Testis (tissue), 3 donors: Measurements from ENCODE around the gene CLMN. TPM values are rescaled to one million over a fixed set of nuclear protein-coding genes. Genes with fewer than 3 reads are reported as not detected.

ENCODE experiments used
- DNase-seq: peaks from one replicate; pipeline ENCODE4 v3.0.0-alpha.2; 2019
- H3K27ac ChIP-seq, 2 donors: fragments of 200-600 bp; sonication (generic); one replicate each; pipeline ENCODE4 v1.5.1; 2019
- H3K27me3 ChIP-seq: fragments of 200-600 bp; sonication (generic); one replicate; pipeline ENCODE4 v1.5.1; 2019
- H3K36me3 ChIP-seq: fragments of 200-600 bp; sonication (generic); one replicate; pipeline ENCODE4 v1.5.1; 2017; ENCODE audit warnings: low read depth; ENCODE audit errors: missing control alignments
- H3K4me1 ChIP-seq: fragments of 200-600 bp; sonication (generic); one replicate; pipeline ENCODE4 v1.5.1; 2019
- H3K4me3 ChIP-seq, 2 donors: fragments of 200-600 bp; sonication (generic); one replicate each; pipeline ENCODE4 v1.5.1; 2017 to 2019
- H3K9me3 ChIP-seq: fragments of 200-600 bp; sonication (generic); one replicate; pipeline ENCODE4 v1.5.1; 2017
- POLR2A ChIP-seq: fragments of 450-650 bp; IDR thresholded peaks from one replicate; pipeline ENCODE4 v1.6.1; 2017; ENCODE audit warnings: antibody characterized with exemption, mild to moderate bottlenecking, moderate library complexity
- WGBS, 2 donors: methylation state at CpG; one replicate each; pipeline ENCODE4 v1.1.5; 2018; 5-methylcytosine and 5-hydroxymethylcytosine counted together
- intact Hi-C: fragments of 100-400 bp; cut with DNase I; formaldehyde crosslinking; loops from one replicate; pipeline ENCODE4 v1.15.1; 2023; ENCODE audit warnings: low total_unique reads
- polyA plus RNA-seq: library from polyadenylated mRNA; stranded (reverse); fragments of 350-450 nt; fragmentation: Illumina TruSeq; extraction: RNeasy Lipid Tissue Mini Kit (QIAGEN cat#74804); gene quantifications from one replicate; pipeline ENCODE4 v1.2.3, GENCODE V29; 2014; ENCODE audit warnings: low read depth, low replicate concordance; ENCODE audit not compliant: insufficient read depth
- total RNA-seq, 2 donors: library from RNA; depleted of rRNA; stranded (reverse); fragments of >200 nt; gene quantifications; one replicate each; pipeline ENCODE4 v1.2.3, GENCODE V29; 2016
- TF ChIP-seq, protein P1 (sequence below), 3 experiments: fragments of 450-650 bp in 2 of 3; fragments of 200-600 bp in 1 of 3; sonication (generic) in 1 of 3; IDR thresholded peaks; one replicate each; pipeline ENCODE4 v1.5.1; 2016 to 2019; ENCODE audit warnings: antibody characterized with exemption in 3 of 3, mild to moderate bottlenecking in 2 of 3, moderate library complexity in 1 of 3

The CLMN gene
- total and polyA plus RNA-seq, 3 donors from 2014 or later, result 35.9 to 134 (median 68.0) TPM

DNA sequence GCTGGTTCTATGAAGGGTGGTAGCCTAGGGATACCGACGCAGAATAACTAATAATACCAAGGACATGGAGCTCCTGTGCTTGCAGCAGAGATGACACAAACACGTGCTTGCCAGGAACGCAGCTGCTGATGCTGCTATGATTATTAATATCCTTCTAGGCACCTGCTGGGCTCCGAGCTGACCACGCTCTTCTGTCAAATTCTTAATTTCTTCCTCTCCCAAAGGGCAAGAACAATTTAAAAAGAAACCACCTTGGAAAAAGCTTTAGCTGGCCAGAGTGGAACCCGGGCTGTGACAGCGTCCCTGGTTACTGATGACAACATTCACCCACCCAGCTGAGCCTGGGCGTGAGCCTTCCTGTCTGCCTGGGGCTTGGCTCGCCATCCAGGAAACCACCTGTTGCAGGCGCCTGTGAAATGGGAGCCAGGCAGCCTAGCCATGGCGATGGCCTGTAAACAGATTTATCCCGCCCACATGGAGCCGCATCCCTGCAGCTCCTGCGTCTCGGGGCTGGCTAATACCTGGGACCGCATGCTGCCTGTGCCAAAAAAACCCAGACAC lies 28.8 kb downstream of the CLMN start:
- Histone ChIP-seq H3K4me1 (peaks cover 16% of the 10 kb centered on the region), H3K27ac (no peak overlapping the region), H3K9me3 (no peaks in the 10 kb centered on the region), H3K36me3 (no peaks in the 10 kb centered on the region), H3K27me3 (no peaks in the 10 kb centered on the region), H3K4me3 (no peak overlapping the region)
- WGBS, 2 donors, result 56% methylated on average over 17 of the region's 17 CpGs
- DNase-seq, result no peak
- TF ChIP-seq POLR2A, result no peak
- TF ChIP-seq, protein P1, sequence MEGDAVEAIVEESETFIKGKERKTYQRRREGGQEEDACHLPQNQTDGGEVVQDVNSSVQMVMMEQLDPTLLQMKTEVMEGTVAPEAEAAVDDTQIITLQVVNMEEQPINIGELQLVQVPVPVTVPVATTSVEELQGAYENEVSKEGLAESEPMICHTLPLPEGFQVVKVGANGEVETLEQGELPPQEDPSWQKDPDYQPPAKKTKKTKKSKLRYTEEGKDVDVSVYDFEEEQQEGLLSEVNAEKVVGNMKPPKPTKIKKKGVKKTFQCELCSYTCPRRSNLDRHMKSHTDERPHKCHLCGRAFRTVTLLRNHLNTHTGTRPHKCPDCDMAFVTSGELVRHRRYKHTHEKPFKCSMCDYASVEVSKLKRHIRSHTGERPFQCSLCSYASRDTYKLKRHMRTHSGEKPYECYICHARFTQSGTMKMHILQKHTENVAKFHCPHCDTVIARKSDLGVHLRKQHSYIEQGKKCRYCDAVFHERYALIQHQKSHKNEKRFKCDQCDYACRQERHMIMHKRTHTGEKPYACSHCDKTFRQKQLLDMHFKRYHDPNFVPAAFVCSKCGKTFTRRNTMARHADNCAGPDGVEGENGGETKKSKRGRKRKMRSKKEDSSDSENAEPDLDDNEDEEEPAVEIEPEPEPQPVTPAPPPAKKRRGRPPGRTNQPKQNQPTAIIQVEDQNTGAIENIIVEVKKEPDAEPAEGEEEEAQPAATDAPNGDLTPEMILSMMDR (IDR thresholded peaks at IDR 0.05), result no peak
- intact Hi-C loops, result no loop called here

DNA sequence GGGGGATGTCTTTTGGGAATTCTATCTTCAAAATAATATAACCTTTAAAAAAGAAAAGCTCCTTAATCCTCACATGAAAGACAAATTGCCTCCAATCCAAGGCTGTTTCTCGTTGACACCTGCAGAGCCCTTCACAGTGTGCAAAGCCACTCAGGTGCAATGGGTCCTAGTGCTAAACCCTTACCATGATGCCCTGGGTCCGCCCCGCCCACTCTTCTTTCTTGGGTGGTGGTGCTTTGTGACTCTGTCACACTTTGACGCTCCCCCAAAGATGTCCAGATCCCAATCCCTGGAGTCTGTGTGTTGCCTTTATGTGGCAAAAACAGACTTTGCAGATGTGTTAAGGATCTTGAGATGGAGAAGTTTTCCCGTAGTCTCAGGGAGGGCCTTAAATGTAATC lies 29.7 kb downstream of the CLMN start:
- no peak for DNase-seq
- no peak overlapping the region for H3K27ac ChIP-seq

DNA sequence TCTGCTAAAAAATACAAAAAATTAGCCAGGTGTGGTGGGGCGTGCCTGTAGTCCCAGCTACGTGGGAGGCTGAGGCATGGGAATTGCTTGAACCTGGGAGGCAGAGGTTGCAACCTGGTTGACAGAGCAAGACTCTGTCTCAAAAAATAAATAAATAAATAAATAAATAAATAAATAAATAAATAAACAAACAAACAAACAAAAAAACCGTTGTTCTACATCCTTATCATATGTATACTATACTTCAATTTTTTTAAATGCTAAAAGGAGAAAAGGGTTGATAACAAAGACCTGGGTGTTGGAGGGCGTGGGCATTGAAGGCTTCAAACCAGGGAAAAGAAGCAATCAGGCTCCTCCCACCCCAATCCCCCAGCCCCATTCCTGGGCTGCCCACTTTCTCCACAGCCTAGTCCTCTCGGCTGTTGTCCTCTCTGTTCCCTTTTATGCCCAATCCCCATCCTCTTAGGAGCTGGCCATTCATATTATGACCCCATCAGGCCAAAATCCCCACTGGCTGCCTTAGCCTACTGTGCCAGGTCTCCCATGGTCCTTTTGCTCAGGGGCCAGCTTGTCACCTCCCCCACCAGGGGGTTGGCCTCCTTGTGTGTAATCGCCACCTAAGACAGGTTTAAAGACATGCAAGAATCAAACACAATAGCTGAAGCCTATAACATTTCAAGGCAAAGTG lies 30.2 kb downstream of the CLMN start:
- H3K4me3 ChIP-seq, result no peak overlapping the region
- DNase-seq, result no peak
- 93 to 96% methylated on average over 6 of the region's 6 CpGs for WGBS, 2 donors
- intact Hi-C loops, result no loop called here
- H3K4me1 ChIP-seq, result peaks cover 16% of the 10 kb centered on the region
- H3K36me3 ChIP-seq, result no peaks in the 10 kb centered on the region
- no peaks in the 10 kb centered on the region for H3K27me3 ChIP-seq
- no peak for TF ChIP-seq POLR2A
- TF ChIP-seq, protein P1 (IDR thresholded peaks at IDR 0.05), result no peak
- no peak overlapping the region for H3K27ac ChIP-seq
- H3K9me3 ChIP-seq, result no peaks in the 10 kb centered on the region

More for the DNA sequence above, 29.7 kb downstream of the CLMN start:
- H3K4me3 ChIP-seq, result no peak overlapping the region
- 93 to 95% methylated on average over 5 of the region's 5 CpGs for WGBS, 2 donors
- intact Hi-C loops, result no loop called here
- no peaks in the 10 kb centered on the region for H3K9me3 ChIP-seq
- no peaks in the 10 kb centered on the region for H3K36me3 ChIP-seq
- peaks cover 16% of the 10 kb centered on the region for H3K4me1 ChIP-seq
- TF ChIP-seq, protein P1 (IDR thresholded peaks at IDR 0.05), result no peak
- no peak for TF ChIP-seq POLR2A
- no peaks in the 10 kb centered on the region for H3K27me3 ChIP-seq

- no peak for DNase-seq
Observed at GRCh38 chr14:95288672-95289322, 30.9 kb downstream of the CLMN start.

More at GRCh38 chr14:95288672-95289322, 30.9 kb downstream of the CLMN start:
- WGBS, 2 donors, result 97 to 98% methylated on average over 5 of the region's 5 CpGs
- Histone ChIP-seq H3K27me3 (no peaks in the 10 kb centered on the region), H3K9me3 (no peaks in the 10 kb centered on the region), H3K4me1 (peaks cover 16% of the 10 kb centered on the region), H3K4me3 (no peak overlapping the region), H3K36me3 (no peaks in the 10 kb centered on the region), H3K27ac (no peak overlapping the region)
- TF ChIP-seq, protein P1 (IDR thresholded peaks at IDR 0.05), result no peak
- no peak for TF ChIP-seq POLR2A
- intact Hi-C loops, result no loop called here
